HEK293 (cell line): ENCODE results near the gene ZNF408.

ENCODE experiments used
- CTCF ChIA-PET: fragments of 350-600 bp; formaldehyde crosslinking; extraction: SDS; loops from one replicate; lab custom pipeline; 2021; ENCODE audit warnings: antibody characterized with exemption; lab: Yijun Ruan, JAX
- POLR2A ChIA-PET: fragments of 300-600 bp; formaldehyde crosslinking; extraction: SDS; loops from one replicate; lab custom pipeline; 2020; ENCODE audit warnings: antibody characterized with exemption, inconsistent platforms; lab: Yijun Ruan, JAX
- H3K27ac ChIP-seq: fragments of 200-500 bp; sonication (Bioruptor generic); 2 replicates; pipeline ENCODE4 v1.5.1; 2014; ENCODE audit warnings: low read depth, low read length, control low read depth, inconsistent platforms; ENCODE audit errors: extremely low read depth
- H3K36me3 ChIP-seq, 2 experiments: fragments of 200-500 bp in 1 of 2; sonication (Bioruptor generic) in 1 of 2; 1 replicate in 1 of 2; 2 replicates in 1 of 2; pipeline ENCODE4 v1.5.1; 2014 to 2017; ENCODE audit warnings: inconsistent platforms in 2 of 2, low read length in 2 of 2; ENCODE audit not compliant: control insufficient read depth in 2 of 2, insufficient read depth in 1 of 2
- H3K4me1 ChIP-seq: fragments of 200-500 bp; sonication (Bioruptor generic); 2 replicates; pipeline ENCODE4 v1.5.1; 2014; ENCODE audit warnings: mild to moderate bottlenecking, low read length, inconsistent platforms; ENCODE audit not compliant: control insufficient read depth, insufficient read depth
- H3K4me3 ChIP-seq: 2 replicates; pipeline ENCODE4 v1.5.1; 2011; ENCODE audit warnings: low read depth, mild to moderate bottlenecking, control low read depth, low read length, moderate library complexity
- H3K9me3 ChIP-seq: fragments of 200-500 bp; sonication (Bioruptor generic); 2 replicates; pipeline ENCODE4 v1.5.1; 2014; ENCODE audit warnings: low read depth, low read length, inconsistent platforms; ENCODE audit not compliant: control insufficient read depth, insufficient read depth
- BCL11A ChIP-seq: fragments of 450-650 bp; formaldehyde crosslinking; IDR thresholded peaks from 2 replicates; pipeline ENCODE4 v1.5.1; 2016; ENCODE audit warnings: low read depth, missing biosample characterization, missing genetic modification characterization
- EGR2 ChIP-seq: fragments of 450-650 bp; formaldehyde crosslinking; IDR thresholded peaks from 2 replicates; pipeline ENCODE4 v1.5.1; 2016; ENCODE audit warnings: low read depth, missing biosample characterization, missing genetic modification characterization
- GLIS1 ChIP-seq: fragments of 450-650 bp; formaldehyde crosslinking; IDR thresholded peaks from 2 replicates; pipeline ENCODE4 v1.5.1; 2016; ENCODE audit warnings: missing biosample characterization, missing genetic modification characterization
- GLIS2 ChIP-seq: fragments of 450-650 bp; formaldehyde crosslinking; IDR thresholded peaks from 2 replicates; pipeline ENCODE4 v1.5.1; 2016; ENCODE audit warnings: missing biosample characterization, missing genetic modification characterization
- KLF8 ChIP-seq: fragments of 450-650 bp; formaldehyde crosslinking; IDR thresholded peaks from 2 replicates; pipeline ENCODE4 v1.5.1; 2016; ENCODE audit warnings: missing biosample characterization, missing genetic modification characterization
- KLF9 ChIP-seq: fragments of 450-650 bp; formaldehyde crosslinking; IDR thresholded peaks from 2 replicates; pipeline ENCODE4 v1.5.1; 2016; ENCODE audit warnings: missing biosample characterization, missing genetic modification characterization, low read depth
- MYNN ChIP-seq: fragments of 450-650 bp; formaldehyde crosslinking; IDR thresholded peaks from 2 replicates; pipeline ENCODE4 v1.5.1; 2016; ENCODE audit warnings: missing biosample characterization, missing genetic modification characterization, borderline replicate concordance
- PRDM1 ChIP-seq: fragments of 450-650 bp; formaldehyde crosslinking; IDR thresholded peaks from 2 replicates; pipeline ENCODE4; 2016; ENCODE audit warnings: missing biosample characterization, missing genetic modification characterization
- SP2 ChIP-seq: fragments of 450-650 bp; formaldehyde crosslinking; IDR thresholded peaks from 2 replicates; pipeline ENCODE4 v1.5.1; 2016; ENCODE audit warnings: missing biosample characterization, missing genetic modification characterization
- ZFHX2 ChIP-seq: fragments of 450-650 bp; formaldehyde crosslinking; conservative IDR thresholded peaks from 2 replicates; pipeline ENCODE4 v1.5.1; 2016; ENCODE audit warnings: missing biosample characterization, missing genetic modification characterization
- ZIC2 ChIP-seq: fragments of 450-650 bp; formaldehyde crosslinking; IDR thresholded peaks from 2 replicates; pipeline ENCODE4 v1.5.1; 2016; ENCODE audit warnings: missing biosample characterization, missing genetic modification characterization
- ZNF157 ChIP-seq: fragments of 450-650 bp; formaldehyde crosslinking; IDR thresholded peaks from 2 replicates; pipeline ENCODE4 v1.5.1; 2016; ENCODE audit warnings: missing biosample characterization, missing genetic modification characterization
- ZNF26 ChIP-seq: fragments of 450-650 bp; formaldehyde crosslinking; IDR thresholded peaks from 2 replicates; pipeline ENCODE4 v1.5.1; 2016; ENCODE audit warnings: missing biosample characterization, missing genetic modification characterization
- ZNF335 ChIP-seq: fragments of 450-650 bp; formaldehyde crosslinking; conservative IDR thresholded peaks from 2 replicates; pipeline ENCODE4 v1.5.1; 2016; ENCODE audit warnings: missing biosample characterization, missing genetic modification characterization
- ZNF530 ChIP-seq: fragments of 450-650 bp; formaldehyde crosslinking; IDR thresholded peaks from 2 replicates; pipeline ENCODE4 v1.5.1; 2016; ENCODE audit warnings: low read depth, missing biosample characterization, missing genetic modification characterization
- ZNF544 ChIP-seq: fragments of 450-650 bp; formaldehyde crosslinking; IDR thresholded peaks from 2 replicates; pipeline ENCODE4 v1.5.0; 2017; ENCODE audit warnings: missing biosample characterization, missing genetic modification characterization
- ZNF707 ChIP-seq: fragments of 450-650 bp; formaldehyde crosslinking; IDR thresholded peaks from 2 replicates; pipeline ENCODE4 v1.5.1; 2016; ENCODE audit warnings: missing biosample characterization, missing genetic modification characterization
- TF ChIP-seq, protein P1 (sequence below): fragments of 450-650 bp; formaldehyde crosslinking; IDR thresholded peaks from 2 replicates; pipeline ENCODE4; 2016; ENCODE audit warnings: missing biosample characterization, missing genetic modification characterization
- TF ChIP-seq, protein P2 (sequence below): fragments of 450-650 bp; formaldehyde crosslinking; IDR thresholded peaks from 2 replicates; pipeline ENCODE4 v1.5.1; 2016; ENCODE audit warnings: missing biosample characterization, missing genetic modification characterization

ZNF408 gene

GRCh38 chr11:46696212-46696558 is 4.6 kb upstream of the ZNF408 start (continued):
- TF ChIP-seq, protein P1, sequence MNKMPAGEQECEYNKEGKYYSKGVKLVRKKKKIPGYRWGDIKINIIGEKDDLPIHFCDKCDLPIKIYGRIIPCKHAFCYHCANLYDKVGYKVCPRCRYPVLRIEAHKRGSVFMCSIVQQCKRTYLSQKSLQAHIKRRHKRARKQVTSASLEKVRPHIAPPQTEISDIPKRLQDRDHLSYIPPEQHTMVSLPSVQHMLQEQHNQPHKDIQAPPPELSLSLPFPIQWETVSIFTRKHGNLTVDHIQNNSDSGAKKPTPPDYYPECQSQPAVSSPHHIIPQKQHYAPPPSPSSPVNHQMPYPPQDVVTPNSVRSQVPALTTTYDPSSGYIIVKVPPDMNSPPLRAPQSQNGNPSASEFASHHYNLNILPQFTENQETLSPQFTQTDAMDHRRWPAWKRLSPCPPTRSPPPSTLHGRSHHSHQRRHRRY (tag by site-specific recombination), result no peak
- TF ChIP-seq ZNF707 (tag by site-specific recombination) (no peak), ZNF530 (tag by site-specific recombination) (no peak), ZNF544 (tag by site-specific recombination) (no peak)

DNA sequence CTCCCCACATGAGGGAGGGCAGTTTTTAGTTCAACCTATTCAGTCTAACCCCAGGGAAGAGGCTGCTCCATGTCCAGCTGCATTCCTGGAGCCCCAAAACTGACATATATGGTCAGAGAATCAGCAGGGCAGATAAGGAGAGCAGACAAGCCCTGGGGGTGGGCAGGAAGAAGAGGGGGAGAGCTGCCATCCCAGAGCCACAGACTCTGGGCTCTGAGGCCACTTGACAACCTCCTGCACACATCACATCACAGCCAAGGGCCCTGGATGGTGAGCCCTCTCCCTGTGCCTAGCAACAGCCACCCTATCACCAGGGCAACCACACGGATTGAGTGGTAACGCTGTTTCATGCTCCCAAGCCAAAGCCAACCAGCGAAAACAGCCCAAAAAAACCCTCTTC is 3.5 kb upstream of the ZNF408 start:
- Histone ChIP-seq H3K4me1 (no peaks in the 10 kb centered on the region), H3K36me3 (peaks cover 4 to 39% of the 10 kb centered on the region in 2 experiments; a peak in 2 of 3 replicates), H3K27ac (no peak overlapping the region), H3K4me3 (no peak overlapping the region), H3K9me3 (no peaks in the 10 kb centered on the region)
- CTCF ChIA-PET, result interaction anchor here (0.6 kb wide), 1 partner anchor 80 kb away, joined by 3 read pairs; the partner anchor contains the start of genes ATG13 and HARBI1
- POLR2A ChIA-PET, result no interaction called here
- TF ChIP-seq KLF8, result no peak
- no peak for TF ChIP-seq ZNF157 (tag by site-specific recombination)
- peak; percentile 61; the same call in 1 of the 2 replicates for TF ChIP-seq MYNN (tag by site-specific recombination)

DNA sequence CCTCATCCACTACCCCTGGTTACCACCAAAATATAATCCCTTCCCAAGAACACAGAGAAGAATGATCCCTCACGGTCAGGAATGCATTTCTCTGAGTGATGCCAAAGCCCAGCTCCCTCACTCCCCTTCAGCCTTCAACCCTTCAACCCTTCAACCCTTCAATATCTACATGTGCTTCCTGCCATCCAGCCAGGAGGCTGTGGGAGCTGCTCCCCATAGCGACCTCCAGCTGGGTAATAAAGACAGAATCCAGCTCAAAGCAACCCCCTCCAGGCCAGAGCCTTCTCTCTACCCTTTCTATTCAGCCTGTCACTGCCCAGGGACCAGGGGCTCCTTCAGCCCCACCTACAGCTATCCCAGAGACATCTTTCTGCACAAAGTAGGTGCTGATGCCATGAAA is 3.1 kb upstream of the ZNF408 start:
- Histone ChIP-seq H3K4me1 (no peaks in the 10 kb centered on the region), H3K9me3 (no peaks in the 10 kb centered on the region), H3K4me3 (no peak overlapping the region), H3K36me3 (peaks cover 4 to 41% of the 10 kb centered on the region in 2 experiments; a peak in 2 of 3 replicates), H3K27ac (no peak overlapping the region)
- TF ChIP-seq GLIS1 (tag by site-specific recombination) (peak; percentile 61; the same call in 1 of the 2 replicates), ZNF335 (no peak), KLF9 (no peak), ZNF26 (no peak), ZIC2 (tag by site-specific recombination) (peak; percentile 54), PRDM1 (tag by site-specific recombination) (no peak)
- TF ChIP-seq, protein P2, sequence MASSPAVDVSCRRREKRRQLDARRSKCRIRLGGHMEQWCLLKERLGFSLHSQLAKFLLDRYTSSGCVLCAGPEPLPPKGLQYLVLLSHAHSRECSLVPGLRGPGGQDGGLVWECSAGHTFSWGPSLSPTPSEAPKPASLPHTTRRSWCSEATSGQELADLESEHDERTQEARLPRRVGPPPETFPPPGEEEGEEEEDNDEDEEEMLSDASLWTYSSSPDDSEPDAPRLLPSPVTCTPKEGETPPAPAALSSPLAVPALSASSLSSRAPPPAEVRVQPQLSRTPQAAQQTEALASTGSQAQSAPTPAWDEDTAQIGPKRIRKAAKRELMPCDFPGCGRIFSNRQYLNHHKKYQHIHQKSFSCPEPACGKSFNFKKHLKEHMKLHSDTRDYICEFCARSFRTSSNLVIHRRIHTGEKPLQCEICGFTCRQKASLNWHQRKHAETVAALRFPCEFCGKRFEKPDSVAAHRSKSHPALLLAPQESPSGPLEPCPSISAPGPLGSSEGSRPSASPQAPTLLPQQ (tag by site-specific recombination), result no peak
- POLR2A ChIA-PET, result no interaction called here
- CTCF ChIA-PET, result interaction anchor here (0.6 to 0.8 kb wide), 2 partner anchors 81 to 97 kb away, joined by 3 to 4 read pairs; partner anchors contain the start of genes ATG13 and HARBI1

DNA sequence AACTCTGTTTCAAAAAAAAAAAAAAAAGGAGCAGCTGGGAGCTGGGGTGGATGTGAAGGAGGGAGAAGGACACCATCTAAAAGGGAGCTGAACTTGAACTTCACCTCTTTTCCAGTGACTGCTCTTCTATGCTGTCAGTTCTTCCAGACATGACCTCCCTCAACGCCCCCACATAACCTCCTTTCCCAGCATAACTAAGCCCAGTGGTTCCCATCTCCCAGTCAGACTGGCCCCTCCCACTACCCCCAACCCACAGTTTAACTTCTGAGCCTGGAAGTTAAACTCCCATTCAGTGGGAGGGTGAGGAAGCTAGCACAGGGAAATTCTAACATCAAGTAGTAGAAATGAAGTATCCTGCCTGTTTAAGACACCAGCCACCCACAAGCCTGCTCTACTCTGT is 2.2 kb upstream of the ZNF408 start:
- Histone ChIP-seq H3K27ac (no peak overlapping the region), H3K4me1 (no peaks in the 10 kb centered on the region), H3K4me3 (no peak overlapping the region), H3K36me3 (peaks cover 4 to 48% of the 10 kb centered on the region in 2 experiments; a peak in 2 of 3 replicates), H3K9me3 (no peaks in the 10 kb centered on the region)
- peak; percentile 20; the same call in 1 of the 2 replicates for TF ChIP-seq SP2 (tag by site-specific recombination)
- TF ChIP-seq EGR2 (tag by site-specific recombination), result peak; percentile 86
- no peak for TF ChIP-seq GLIS1 (tag by site-specific recombination)
- TF ChIP-seq BCL11A (tag by site-specific recombination), result no peak
- TF ChIP-seq ZFHX2, result peak; percentile 86
- 0 out of 2 replicates have a peak, but pooled peaks have one; percentile 27 for TF ChIP-seq GLIS2
- CTCF ChIA-PET, result interaction anchor here (0.6 to 0.8 kb wide), 3 partner anchors 96 to 331 kb away, joined by 3 to 7 read pairs (median 4); no protein-coding TSS in a partner anchor
- POLR2A ChIA-PET, result no interaction called here
